Endothelial cell of umbilical vein (primary cell): Measurements from ENCODE around the gene CD248. TPM values are rescaled to one million over a fixed set of nuclear protein-coding genes. Genes with fewer than 3 reads are reported as not detected.

ENCODE experiments used
- BruUV-seq: library from RNA; stranded (reverse); fragments of 400-500 nt; replicated peaks from 2 replicates; lab custom pipeline; 2021; lab: Mats Ljungman, UMichigan
- CTCF ChIA-PET: fragments of 300-600, 350-600 bp; sonication (Branson Sonifier 250); formaldehyde crosslinking; loops from one replicate; lab custom pipeline; 2021; ENCODE audit warnings: antibody characterized with exemption, inconsistent platforms; lab: Charles Lee
- POLR2A ChIA-PET: fragments of 300-600, 350-600 bp; sonication (Branson Sonifier 250); formaldehyde crosslinking; loops from one replicate; lab custom pipeline; 2021; ENCODE audit warnings: antibody characterized with exemption, inconsistent platforms; lab: Charles Lee
- DNase-seq: peaks from one replicate; pipeline ENCODE4 v3.0.0-alpha.2; 2011; ENCODE audit warnings: low read depth, low spot score
- FAIRE-seq: peaks from 2 replicates; lab custom pipeline; 2011; peaks lifted over from hg19 to GRCh38; lab: Jason Lieb, UNC
- H2AFZ ChIP-seq: 2 replicates; pipeline ENCODE4 v1.6.0; 2012; ENCODE audit warnings: low read depth, low read length, control low read depth, inconsistent platforms
- H3K27ac ChIP-seq: 2 replicates; pipeline ENCODE4 v1.5.1; 2011; ENCODE audit warnings: low read depth, mild to moderate bottlenecking, control low read depth, low read length, moderate library complexity; ENCODE audit not compliant: insufficient read depth
- H3K27me3 ChIP-seq, 2 experiments: 2 replicates each; pipeline versions ENCODE4 v1.6.0 to v1.6.1; 2011; ENCODE audit warnings: low read length in 2 of 2, mixed read lengths in 1 of 2; ENCODE audit not compliant: control insufficient read depth in 2 of 2, insufficient read depth in 2 of 2
- H3K36me3 ChIP-seq, 2 experiments: 2 replicates in 1 of 2; 3 replicates in 1 of 2; pipeline ENCODE4 v1.5.1; 2011; ENCODE audit warnings: low read length in 2 of 2, mild to moderate bottlenecking in 1 of 2, moderate library complexity in 1 of 2; ENCODE audit not compliant: control insufficient read depth in 2 of 2, insufficient read depth in 2 of 2; ENCODE audit errors: extremely low read depth in 1 of 2
- H3K4me1 ChIP-seq: 3 replicates; pipeline ENCODE4 v1.5.1; 2011; ENCODE audit warnings: mild to moderate bottlenecking, low read length; ENCODE audit not compliant: control insufficient read depth, insufficient read depth; ENCODE audit errors: extremely low read depth
- H3K4me2 ChIP-seq: 2 replicates; pipeline ENCODE4 v1.6.1; 2011; ENCODE audit warnings: low read length, control low read depth, mixed read lengths; ENCODE audit not compliant: insufficient read depth
- H3K4me3 ChIP-seq, 3 experiments: fragments of 200-600 bp in 1 of 3; sonication (generic), shearing (Covaris generic) in 1 of 3; replicated peaks in 1 of 3; 2 replicates each; pipeline ENCODE4 v1.5.1; 2011 to 2016; ENCODE audit warnings: control low read depth in 3 of 3, low read length in 3 of 3, mild to moderate bottlenecking in 2 of 3, inconsistent platforms in 1 of 3, low read depth in 1 of 3, moderate library complexity in 1 of 3; ENCODE audit not compliant: insufficient read depth in 1 of 3
- H3K79me2 ChIP-seq: 2 replicates; pipeline ENCODE4 v1.6.0; 2012; ENCODE audit warnings: low read length, inconsistent platforms; ENCODE audit not compliant: control insufficient read depth, insufficient read depth
- H3K9ac ChIP-seq: replicated peaks from 2 replicates; pipeline ENCODE3; 2011; ENCODE audit warnings: low read length, control low read depth; ENCODE audit not compliant: insufficient read depth; ENCODE audit errors: extremely low read depth
- H3K9me1 ChIP-seq: replicated peaks from 3 replicates; pipeline ENCODE4 v1.6.0; 2011; ENCODE audit warnings: mild to moderate bottlenecking, low read length; ENCODE audit not compliant: control insufficient read depth, insufficient read depth; ENCODE audit errors: extremely low read depth
- H3K9me3 ChIP-seq: replicated peaks from 2 replicates; pipeline ENCODE4 v1.5.1; 2012; ENCODE audit warnings: low read length, inconsistent platforms; ENCODE audit not compliant: control insufficient read depth, insufficient read depth
- H4K20me1 ChIP-seq: replicated peaks from 2 replicates; pipeline ENCODE3; 2011; ENCODE audit warnings: mild to moderate bottlenecking, low read length; ENCODE audit not compliant: control insufficient read depth, insufficient read depth; ENCODE audit errors: extremely low read depth
- FOS ChIP-seq: IDR thresholded peaks from 2 replicates; pipeline ENCODE4 v1.6.1; 2011; ENCODE audit warnings: mild to moderate bottlenecking, low read length, moderate library complexity, borderline replicate concordance; ENCODE audit not compliant: insufficient read depth
- GATA2 ChIP-seq: IDR thresholded peaks from 2 replicates; pipeline ENCODE4 v1.7.0; 2011; ENCODE audit warnings: low read depth, mild to moderate bottlenecking, moderate library complexity, mixed read lengths, low read length; ENCODE audit not compliant: insufficient read length, insufficient read depth
- MYC ChIP-seq: IDR thresholded peaks from one replicate; pipeline ENCODE4 v1.6.1; 2011; ENCODE audit warnings: mild to moderate bottlenecking, low read depth, low read length
- POLR2A ChIP-seq: IDR thresholded peaks from 2 replicates; pipeline ENCODE4 v1.6.1; 2012; ENCODE audit warnings: low read depth, mild to moderate bottlenecking, control low read depth, low read length
- POLR2AphosphoS5 ChIP-seq: IDR thresholded peaks from 2 replicates; pipeline ENCODE4 v1.6.1; 2012; ENCODE audit warnings: low read depth, mild to moderate bottlenecking, control low read depth, low read length, moderate library complexity; ENCODE audit not compliant: insufficient read depth
- dilution Hi-C: fragments of 300-500 bp; cut with MboI; formaldehyde crosslinking; loops from one replicate; pipeline ENCODE4 v1.15.0; 2019; ENCODE audit warnings: low sequenced_read_pairs; ENCODE audit not compliant: extremely low pct_ligation_motif_present
- intact Hi-C: fragments of 100-400 bp; cut with micrococcal nuclease; formaldehyde crosslinking; loops from one replicate; pipeline ENCODE4 v1.10.0; 2022
- polyA plus RNA-seq, 4 experiments: library from polyadenylated mRNA; depleted of rRNA in 3 of 4; stranded (reverse) in 3 of 4; unstranded in 1 of 4; fragments of >200 nt; gene quantifications; 2 replicates each; pipeline versions ENCODE4 v1.2.1 to v1.2.3, GENCODE V29; 2011 to 2012; ENCODE audit warnings: missing spikeins in 1 of 4
- total RNA-seq: library from RNA; stranded (reverse); gene quantifications from 2 replicates; pipeline ENCODE4 v1.2.3, GENCODE V29; 2021
- TF ChIP-seq, protein P1 (sequence below), 2 donors: IDR thresholded peaks; 1 replicate in 1 of 2; 2 replicates in 1 of 2; pipeline ENCODE4 v1.5.1; 2011; ENCODE audit warnings: low read length in 2 of 2, mild to moderate bottlenecking in 2 of 2, moderate library complexity in 2 of 2, control low read depth in 1 of 2, inconsistent platforms in 1 of 2, low read depth in 1 of 2; ENCODE audit not compliant: insufficient read depth in 1 of 2; ENCODE audit errors: extremely low read depth in 1 of 2
- TF ChIP-seq, protein P2 (sequence below): IDR thresholded peaks from 2 replicates; pipeline ENCODE4 v1.6.1; 2011; ENCODE audit not compliant: insufficient read depth, insufficient read length

Gene CD248
- total and polyA plus RNA-seq, 2 donors (not counting 3 experiments of a cell fraction or from before 2014, with no cell fraction given): 0.10 TPM; not detected in 1

DNA sequence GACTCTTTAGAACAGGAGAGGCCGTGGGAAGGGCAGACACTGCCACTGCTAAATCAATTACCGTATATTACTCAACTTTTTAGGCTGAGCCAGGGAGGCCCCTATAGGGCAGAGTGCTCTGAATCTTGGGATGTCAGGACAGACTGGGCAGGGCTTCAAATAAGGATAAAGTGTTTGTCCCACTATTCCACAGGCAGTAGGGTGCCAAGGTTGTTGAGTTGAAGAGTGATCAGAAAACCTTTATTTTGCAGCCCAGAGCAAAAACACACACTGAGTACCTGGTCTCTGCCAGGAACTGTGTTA is 32.2 kb upstream of the CD248 start:
- Histone ChIP-seq H3K27ac (no peak overlapping the region), H3K9ac (no peak overlapping the region), H3K27me3 (no peaks in the 10 kb centered on the region), H4K20me1 (no peaks in the 10 kb centered on the region), H3K36me3 (no peaks in the 10 kb centered on the region), H3K9me3 (no peaks in the 10 kb centered on the region), H3K79me2 (peaks cover 7% of the 10 kb centered on the region), H2AFZ (no peak overlapping the region), H3K4me2 (no peak overlapping the region), H3K9me1 (no peaks in the 10 kb centered on the region), H3K4me1 (peaks cover 12% of the 10 kb centered on the region), H3K4me3 (no peak overlapping the region)
- CTCF ChIA-PET: no interaction called here
- TF ChIP-seq, protein P1, sequence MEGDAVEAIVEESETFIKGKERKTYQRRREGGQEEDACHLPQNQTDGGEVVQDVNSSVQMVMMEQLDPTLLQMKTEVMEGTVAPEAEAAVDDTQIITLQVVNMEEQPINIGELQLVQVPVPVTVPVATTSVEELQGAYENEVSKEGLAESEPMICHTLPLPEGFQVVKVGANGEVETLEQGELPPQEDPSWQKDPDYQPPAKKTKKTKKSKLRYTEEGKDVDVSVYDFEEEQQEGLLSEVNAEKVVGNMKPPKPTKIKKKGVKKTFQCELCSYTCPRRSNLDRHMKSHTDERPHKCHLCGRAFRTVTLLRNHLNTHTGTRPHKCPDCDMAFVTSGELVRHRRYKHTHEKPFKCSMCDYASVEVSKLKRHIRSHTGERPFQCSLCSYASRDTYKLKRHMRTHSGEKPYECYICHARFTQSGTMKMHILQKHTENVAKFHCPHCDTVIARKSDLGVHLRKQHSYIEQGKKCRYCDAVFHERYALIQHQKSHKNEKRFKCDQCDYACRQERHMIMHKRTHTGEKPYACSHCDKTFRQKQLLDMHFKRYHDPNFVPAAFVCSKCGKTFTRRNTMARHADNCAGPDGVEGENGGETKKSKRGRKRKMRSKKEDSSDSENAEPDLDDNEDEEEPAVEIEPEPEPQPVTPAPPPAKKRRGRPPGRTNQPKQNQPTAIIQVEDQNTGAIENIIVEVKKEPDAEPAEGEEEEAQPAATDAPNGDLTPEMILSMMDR (IDR thresholded peaks at IDR 0.05; ENCODE audit: extremely low read depth in 1 of 2, insufficient read depth in 1 of 2, low read depth in 1 of 2, low read length in 2 of 2): no peak
- TF ChIP-seq POLR2A: no peak
- TF ChIP-seq POLR2AphosphoS5: no peak
- TF ChIP-seq GATA2: no peak
- TF ChIP-seq, protein P2, sequence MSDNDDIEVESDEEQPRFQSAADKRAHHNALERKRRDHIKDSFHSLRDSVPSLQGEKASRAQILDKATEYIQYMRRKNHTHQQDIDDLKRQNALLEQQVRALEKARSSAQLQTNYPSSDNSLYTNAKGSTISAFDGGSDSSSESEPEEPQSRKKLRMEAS: no peak
- no peak for TF ChIP-seq MYC
- no peak for TF ChIP-seq FOS
- intact Hi-C loops (no loop called here), dilution Hi-C loops (no loop called here)
- FAIRE-seq: no peak
- no TSS peak for BruUV-seq
- POLR2A ChIA-PET: no interaction called here
- no peak for DNase-seq
